ENCODE data around the gene IGF2BP1.
A peak's percentile ranks its signal among the peaks of the same experiment; 100 is the strongest.
"Not testable (repeated sequence)": the region's sequence is repeated elsewhere in the genome, so short reads cannot be mapped to it uniquely, and the experiment has no call there.

IGF2BP1 gene

DNA sequence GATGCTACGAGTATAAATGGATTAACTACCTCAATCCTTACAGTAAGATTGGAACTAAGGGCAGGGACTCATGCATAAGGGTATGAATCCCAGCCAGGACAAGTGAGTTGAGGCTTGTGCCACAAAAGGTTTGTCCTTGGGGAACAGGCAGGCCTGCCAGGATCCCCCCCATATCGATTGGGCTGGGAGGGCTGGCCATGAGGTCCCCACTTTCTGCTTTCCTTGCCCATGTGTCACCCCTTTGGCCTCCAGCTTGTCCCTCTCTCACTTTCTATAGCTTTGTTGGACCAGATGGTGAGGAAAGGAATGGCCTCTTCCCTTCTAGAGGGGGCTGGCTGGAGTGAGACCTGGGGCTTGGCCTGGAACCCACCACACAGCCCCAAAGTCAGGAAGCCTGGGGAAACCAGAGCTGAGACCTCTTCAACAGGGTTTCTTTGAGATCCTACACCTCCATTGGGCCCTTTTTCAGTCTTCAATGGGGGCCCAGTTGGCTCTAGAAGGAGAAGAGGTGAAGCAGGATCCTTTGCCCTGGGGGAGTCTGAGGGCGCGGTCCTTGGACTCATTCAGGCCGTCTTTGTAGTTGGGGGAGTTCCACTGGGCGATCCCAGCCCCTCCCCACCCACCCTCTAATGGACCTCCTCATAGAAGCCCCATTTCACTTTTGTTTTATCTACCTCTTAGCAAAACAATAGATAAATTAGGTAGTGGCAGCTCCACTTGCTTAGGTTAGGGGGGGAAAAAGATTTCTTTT, 57.3 kb downstream of the IGF2BP1 start:
- DNase-seq (ENCODE audit: low read depth), result no peak

DNA sequence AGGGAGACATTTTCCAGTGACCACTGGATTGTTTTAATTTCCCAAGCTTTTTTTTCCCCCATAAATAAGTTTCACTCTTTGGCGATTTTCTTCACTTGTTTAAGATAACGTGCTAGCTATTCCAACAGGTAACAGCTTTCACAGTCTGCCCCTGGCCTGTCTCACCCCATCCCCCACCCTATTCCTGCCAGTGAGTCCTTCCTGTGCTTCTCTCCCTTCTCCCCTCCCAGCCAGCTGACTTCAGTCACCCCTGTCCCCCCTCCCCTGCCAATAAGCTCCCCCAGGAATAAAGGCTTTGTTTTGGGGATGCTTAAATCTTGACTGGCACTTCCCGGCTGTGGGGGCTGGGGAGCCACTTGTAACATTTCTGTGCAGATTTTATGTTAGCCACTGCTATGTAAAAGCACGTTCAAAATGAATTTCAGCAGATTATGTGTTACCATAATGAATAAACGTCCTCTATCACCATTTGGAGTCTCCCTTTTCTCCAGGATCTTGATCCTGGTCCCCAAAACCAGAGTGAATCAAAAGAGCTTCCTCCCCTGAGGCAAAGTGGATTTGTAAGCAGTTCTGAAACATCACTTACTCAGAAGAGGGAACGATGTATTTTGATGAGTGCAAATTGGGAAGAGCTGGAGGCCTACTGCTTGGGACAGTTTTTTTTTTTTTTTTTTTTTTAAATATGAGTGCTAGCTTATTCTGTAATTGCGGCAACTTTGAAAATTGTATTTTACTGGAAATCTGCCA, 58.2 kb downstream of the IGF2BP1 start:
- no peak for DNase-seq (ENCODE audit: low read depth)

DNA sequence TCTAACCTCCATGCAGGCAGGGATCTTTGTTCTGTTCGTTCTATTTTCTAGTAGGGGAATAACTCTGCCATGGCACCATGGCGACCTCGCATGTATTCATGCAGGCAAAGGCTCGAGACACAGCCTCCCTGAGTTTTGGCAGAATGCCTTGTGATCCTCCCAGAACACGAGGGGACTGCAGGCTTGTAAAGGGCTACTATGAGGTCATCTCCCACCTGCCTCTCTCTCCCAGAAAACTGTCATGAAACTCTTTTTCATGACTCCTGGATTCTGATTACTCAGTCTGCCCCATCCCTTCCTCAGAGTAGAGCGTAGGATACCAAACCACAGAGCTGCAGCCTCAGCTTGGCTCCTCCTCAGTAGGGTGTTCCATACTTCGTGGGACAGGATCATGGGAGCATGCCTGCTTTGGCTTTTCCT, 64.3 kb downstream of the IGF2BP1 start:
- no peak for DNase-seq (ENCODE audit: low read depth)

DNA sequence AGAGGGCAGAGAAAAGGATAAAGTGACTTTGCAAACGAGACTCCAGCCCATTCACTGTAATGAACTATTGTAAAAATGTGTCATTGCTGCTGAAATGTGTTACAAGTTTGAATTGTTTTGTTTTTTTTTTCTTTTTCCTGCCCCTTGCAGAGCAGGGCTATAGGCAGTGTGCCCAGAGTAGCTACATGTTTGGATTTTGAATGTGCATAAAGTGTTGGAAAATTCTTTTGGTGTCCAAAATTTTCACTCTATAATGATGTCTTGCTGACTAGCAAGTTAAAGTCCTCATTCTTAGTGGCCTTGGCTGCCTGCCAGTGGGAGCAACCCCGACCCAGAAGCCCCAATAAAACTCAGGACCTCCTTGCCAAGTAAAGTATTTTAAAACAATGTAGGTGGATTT, 66.5 kb downstream of the IGF2BP1 start:
- no peak for DNase-seq (ENCODE audit: low read depth)

DNA sequence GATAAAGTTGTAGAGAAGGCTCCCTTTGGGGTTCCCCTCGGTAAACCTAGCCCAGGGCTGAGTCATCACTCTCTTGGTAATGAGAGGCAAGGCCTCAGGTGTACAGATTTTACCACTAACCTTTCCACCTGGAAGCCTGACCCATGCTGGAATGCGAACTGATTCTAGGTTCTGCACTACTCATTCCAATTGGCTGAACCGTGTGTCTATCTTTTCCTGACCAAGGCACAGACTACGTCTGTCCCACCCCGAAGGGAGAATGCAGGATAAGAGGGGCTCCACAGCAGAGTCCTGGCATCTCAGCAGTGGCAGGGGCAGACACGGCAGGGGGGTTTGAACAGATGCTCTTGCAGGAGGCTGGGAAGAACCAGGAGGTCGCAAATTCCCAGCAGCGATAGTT, 70.0 kb downstream of the IGF2BP1 start:
- DNase-seq (ENCODE audit: low read depth), result no peak

DNA sequence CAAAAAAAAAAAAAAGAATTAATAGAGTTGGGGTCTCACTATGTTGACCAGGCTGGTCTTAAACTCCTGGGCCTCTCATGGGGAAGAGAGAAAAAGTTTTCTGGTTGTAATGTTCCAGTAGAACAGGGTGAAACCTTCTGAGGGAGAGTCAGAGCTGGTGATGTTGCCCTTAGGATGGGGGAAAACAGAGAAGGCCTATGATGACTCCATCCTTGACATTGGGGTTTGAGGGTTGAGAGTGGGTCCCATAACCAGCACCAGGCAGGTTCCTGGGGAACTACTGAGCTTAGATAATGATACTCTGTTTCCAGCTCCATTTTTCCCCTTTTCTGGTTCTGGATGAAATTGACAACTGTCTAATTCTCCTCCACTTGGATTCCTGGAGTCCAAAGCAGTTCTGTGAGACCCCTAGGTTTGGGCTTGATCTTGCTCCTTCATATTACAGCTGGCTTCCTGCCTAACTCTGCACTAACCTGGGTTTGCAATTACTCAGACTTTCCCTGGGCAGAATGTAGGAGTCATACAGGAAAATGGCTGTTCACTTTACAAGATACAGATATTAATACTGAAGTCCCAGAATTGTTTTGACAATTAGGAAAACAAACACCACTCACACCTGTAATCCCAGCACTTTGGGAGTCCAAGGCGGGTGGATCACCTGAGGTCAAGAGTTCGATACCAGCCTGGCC, 72.5 kb downstream of the IGF2BP1 start:
- DNase-seq (ENCODE audit: low read depth), result no peak

DNA sequence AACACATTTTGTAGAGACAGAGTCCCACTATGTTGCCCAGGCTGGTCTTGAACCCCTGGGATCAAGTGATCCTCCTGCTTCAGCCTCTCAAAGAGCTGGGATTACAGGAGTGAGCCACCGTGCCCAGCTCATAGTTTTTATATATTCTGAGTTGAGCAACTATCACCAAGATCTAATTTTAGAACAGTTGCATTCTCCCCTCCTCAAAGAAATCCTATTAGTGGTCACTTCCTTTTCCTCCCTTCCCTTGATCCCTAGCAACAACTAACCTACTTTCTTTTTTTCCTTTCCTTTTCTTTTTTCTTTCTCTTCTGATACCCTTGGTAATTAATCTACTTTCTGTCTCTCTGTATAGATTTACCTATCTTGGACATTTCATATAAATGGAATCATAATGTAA, 73.9 kb downstream of the IGF2BP1 start:
- DNase-seq (ENCODE audit: low read depth), result no peak

DNA sequence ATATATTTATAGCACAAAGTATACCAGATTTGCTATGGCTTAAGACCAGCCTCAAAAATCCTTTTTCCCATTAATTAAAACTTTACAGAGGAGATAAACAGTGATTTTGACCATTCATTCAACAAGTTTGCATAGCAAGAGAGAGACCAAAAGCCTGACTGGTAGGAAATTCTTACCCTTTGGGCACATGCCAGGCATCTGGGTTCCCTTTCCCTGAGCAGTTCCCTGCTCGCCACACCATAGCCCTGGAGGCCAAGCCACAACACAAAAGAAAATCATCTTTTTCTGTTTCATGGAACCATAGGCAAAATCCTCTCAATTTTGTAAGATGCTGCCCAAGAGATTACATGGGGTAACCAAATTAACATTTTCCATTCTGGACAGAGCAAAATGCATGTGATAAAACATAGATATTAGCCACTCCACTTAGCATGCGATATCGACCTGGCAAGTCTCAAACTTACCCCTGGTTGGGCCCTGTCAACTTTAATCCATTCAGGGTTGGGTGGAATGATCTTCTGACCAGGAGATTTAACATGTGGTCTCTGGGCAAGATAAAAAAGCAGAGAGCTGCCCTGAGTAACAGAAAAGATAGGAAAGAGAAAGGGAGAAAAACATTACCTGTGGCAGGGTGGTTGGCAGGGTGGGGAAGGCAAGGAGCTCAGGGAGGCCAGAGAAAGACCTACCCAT, 77.8 kb downstream of the IGF2BP1 start:
- no peak for DNase-seq (ENCODE audit: low read depth)

DNA sequence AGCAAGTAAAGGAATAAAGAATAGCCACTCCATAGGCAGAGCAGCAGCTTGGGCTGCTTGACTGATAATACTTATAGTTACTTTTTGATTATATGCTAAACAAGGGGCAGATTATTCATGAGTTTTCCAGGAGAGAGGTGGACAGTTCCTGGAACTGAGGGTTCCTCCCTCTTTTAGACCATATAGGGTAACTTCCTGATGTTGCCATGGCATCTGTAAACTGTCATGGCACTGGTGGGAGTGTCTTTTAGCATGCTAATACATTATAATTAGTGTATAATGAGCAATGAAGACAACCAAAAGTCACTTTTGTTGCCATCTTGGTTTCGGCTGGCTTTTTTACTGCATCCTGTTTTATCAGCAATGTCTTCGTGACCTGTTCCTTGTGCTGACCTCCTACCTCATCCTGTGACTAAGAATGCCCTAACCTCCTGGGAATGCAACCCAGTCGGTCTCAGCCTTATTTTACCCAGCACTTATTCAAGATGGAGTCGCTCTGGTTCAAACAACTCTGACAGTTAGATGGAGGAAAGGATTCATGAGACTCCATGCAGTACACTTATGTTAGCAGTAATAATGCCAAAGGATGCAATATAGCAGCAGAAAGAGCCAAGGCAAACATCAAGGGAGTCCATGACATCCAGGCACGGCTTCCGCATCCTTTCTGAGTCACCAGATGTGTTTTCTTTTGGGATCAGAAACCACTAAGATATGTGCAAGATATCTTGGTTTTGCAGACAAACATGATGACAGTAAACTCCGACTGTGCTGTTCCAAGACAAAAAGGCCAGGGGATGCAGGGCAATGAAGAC, 79.6 kb downstream of the IGF2BP1 start:
- DNase-seq (ENCODE audit: low read depth), result peak; percentile 76

DNA sequence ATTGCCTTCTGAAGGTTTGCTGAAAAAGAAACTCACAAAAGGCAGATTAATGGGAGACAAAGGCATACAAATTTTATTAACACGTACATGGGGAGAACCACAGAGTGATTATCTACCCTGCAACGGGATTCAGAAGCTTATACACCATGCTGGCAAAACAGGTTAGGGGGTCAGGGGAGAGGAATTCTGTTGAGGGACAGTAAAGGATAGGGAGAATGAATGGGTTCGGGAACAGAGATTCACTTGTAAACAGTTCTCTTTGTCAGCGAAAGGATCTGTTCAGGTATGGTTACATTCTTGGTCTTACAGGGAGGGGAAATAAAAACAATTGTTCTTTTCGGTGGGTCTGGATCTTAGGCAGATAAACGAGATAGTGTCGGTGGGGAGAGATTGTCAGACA, 81.1 kb downstream of the IGF2BP1 start:
- DNase-seq (ENCODE audit: low read depth), result no peak

DNA sequence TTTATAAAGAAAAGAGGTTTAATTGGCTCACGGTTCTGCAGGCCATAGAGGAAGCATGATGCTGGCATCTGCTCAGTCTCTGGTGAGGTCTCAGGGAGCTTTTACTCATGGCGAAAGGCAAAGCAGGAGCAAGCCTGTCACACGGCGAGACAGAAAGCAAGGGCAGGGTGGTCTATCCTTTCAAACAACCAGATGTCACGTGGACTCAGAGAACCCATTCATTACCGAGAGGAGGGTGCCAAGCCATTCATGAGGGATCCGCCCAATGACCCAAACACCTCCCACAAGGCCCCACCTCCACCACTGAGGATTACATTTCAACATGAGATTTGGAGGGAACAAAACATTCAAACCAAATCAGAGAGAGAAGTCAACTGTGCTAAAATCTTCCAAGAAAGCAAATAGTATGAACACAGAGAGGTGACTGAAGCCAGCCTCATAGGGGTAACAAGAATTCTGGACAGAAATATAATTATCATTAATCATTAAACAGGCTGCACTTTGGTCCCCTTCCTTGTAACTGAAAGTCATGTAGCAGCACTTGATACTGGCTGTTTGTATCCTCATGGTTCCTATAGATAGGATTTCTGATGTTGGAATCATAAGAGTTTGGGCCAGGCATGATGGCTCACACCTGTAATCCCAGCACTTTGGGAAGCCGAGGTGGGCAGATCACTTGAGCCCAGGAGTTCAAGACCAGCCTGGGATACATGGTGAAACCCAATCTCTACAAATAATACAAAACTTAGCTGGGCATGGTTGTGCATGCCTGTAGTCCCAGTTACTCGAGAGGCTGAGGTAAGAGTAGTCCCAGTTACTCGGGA, 82.9 kb downstream of the IGF2BP1 start:
- no peak for DNase-seq (ENCODE audit: low read depth)

DNA sequence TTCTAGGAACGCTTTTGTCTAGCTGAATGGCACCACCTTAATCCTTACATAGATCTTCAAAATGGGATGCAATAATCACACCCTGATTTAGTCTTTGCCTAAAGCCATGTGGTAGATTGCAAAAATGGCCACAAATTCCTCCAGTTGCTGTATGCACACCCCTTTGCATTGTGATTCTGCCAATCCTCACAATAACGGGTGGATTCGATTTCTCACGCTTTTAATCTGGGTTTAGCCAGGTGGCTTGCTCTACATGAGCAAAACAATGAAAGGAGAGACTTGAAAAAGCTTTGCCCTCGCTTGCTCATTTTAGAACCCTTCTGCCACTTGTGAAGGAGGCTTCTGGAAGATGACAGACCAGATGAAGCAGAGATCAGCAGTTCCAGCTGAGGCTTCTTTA, 85.0 kb downstream of the IGF2BP1 start:
- DNase-seq (ENCODE audit: low read depth), result no peak

DNA sequence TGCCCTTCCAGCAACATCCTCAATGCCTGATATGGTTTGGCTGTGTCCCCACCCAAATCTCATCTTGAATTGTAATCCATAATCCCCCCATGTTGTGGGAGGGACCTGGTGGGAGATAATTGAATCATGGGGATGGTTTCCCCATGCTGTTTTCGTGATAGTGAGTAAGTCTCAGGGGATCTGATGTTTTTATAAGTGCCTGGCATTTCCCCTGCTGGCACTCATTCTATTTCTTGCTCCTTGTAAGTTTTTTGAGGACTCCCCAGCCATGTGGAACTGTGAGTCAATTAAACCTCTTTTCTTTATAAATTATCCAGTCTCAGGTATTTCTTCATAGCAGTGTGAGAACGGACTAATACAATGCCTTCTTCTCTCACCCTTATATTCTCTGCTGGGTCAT, 87.9 kb downstream of the IGF2BP1 start:
- DNase-seq (ENCODE audit: low read depth), result not testable (repeated sequence)

DNA sequence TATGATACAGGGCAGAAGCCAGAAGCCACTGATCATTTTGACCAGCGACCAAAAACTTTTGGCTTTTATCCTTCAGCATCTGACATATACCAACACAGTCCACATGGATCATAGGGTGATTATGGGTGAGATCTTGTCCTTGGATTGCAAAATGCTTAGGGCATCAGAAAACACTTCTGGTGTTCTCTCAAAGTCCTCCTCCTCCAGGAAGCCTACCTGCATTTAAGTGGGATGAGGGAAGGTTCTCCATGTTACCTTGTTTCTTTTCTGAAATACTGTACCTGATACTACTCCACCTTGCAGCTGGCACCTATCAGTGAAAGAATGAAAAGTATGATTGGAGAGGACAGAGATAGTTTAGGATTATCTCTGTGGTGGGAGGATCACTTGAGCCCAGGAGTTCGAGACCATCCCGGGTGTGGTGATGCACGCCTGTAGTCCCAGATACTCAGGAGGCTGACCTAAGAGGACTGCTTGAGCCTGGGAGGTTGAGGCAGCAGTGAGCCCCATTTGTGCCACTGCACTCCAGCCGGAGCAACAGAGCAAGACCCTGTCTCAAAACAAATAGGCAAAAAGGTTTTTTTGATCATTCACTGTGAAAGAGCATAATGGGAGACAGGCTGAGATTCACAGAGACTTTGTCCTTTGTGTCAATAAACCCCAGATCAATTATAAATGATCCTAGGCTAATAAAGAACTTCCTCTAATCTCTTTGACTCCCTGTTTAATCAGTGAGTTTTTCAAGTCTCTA, 88.6 kb downstream of the IGF2BP1 start:
- DNase-seq (ENCODE audit: low read depth), result no peak

DNA sequence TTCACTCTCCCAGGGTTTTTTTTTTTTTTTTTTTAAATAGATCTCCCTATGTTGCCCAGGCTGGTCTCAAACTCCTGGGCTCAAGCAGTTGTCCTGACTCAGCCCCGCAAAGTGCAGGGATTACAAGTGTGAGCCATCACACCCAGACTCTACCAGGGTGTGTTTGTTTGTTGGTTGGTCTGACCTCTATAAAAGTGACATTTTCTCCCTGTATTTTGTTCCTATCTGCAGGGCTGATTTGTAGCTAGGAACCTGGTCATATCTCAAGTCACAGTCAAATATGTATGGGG, 89.1 kb downstream of the IGF2BP1 start:
- no peak for DNase-seq (ENCODE audit: low read depth)

DNA sequence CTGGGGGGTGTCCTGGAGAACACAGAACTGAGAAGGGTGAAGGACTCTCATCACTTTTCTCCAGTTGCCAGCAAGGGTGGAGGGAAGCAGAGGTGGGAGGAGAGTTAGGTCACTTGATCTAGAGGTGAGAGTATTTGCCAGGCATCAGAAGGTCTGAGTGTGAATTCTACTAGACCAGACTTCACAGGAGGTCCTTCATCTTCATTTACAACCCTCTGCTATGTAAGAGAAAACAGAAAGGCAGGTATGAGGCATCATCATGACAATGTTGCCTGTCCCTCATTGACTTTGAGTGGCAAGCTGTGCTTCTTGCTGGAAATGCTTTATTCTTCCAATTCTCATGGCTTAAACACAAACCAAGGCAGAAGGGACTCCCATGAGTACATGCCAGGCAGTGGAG, 89.5 kb downstream of the IGF2BP1 start:
- DNase-seq (ENCODE audit: low read depth), result no peak

DNA sequence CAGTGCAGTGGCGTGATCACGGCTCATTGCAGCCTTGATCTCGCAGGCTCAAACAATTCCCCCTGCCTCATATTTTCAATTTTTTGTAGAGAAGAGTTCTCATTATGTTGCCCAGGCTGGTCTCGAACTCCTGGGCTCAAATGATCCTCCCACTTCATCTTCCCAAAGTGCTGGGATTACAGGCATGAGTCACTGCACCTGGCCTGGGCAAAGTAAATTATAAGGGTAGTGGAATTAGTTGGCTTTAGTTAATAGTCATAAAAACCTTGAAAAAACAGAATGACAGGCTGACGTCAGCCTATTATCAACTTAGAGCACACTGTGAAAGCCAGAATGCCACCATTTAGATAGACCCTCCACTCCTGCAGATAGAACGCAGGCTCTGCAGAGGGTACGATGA, 91.9 kb downstream of the IGF2BP1 start:
- no peak for DNase-seq (ENCODE audit: low read depth)

DNA sequence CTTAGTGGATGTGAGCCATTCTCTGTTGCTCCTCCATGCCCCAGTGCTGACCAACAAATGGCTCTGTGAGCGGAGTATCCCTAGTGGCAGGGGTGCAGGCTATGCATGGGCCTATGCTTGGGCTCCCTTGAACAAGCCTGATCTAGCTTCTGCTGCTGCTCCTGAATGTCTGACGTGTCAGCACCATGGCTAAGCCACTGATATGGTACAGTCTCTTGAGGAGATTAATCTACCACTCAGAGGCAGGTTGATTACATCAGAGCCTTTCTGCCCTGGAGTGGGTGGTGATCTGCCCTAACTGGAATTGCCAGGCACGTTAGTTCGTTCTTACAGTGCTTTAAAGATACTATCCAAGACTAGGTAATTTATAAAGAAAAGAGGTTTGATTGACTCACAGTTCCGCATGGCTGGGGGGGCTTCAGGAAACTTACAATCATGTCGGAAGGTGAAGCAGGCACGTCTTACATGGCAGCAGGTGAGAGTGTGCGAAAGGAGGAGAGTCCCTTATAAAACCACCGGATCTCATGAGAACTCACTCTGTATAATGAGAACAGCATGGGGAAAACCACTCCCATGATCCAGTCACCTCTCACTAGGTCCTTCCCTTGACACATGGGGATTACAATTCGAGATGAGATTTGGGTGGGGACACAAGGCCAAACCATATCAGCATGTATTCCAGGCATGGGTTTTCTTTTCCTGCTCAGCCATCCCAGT, 93.9 kb downstream of the IGF2BP1 start:
- no peak for DNase-seq (ENCODE audit: low read depth)

DNA sequence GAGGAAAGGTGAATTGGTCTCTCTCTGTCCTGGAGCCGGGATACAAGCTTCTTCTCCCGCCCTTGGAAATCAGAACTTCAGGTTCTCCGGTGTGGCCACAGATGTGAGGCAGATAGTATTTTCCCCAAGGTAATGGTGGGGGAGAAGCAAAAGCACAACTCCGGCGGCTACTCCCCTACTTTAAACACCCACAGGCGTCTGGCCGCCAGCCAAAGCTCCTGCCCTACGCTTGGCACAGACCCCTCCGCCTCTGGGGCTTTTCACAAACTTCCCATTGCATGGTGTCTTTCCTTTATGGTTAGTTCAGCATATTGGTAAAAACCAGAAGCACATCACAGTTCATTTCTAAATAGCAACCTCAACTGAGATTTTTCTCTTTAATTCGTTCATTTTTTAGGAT, 95.9 kb downstream of the IGF2BP1 start:
- DNase-seq (ENCODE audit: low read depth), result no peak

DNA sequence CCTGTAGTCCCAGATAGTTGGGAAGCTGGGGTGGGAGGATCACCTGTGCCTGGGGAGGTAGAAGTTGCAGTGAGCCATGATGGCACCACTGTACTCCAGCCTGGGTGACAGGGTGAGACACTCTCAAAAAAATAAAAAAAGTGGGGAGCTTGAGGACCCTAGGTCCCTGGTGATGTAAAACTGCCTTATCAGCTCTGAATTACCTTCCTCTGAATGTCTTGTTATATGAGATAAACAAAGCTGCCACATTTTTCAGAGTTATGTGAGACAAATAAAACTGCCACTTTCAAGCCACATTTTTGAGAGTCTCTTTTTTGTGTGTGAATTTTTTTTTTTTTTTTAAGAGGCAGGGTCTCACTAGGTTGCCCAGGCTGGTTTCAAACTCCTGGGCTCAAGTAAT, 103.4 kb downstream of the IGF2BP1 start:
- no peak for DNase-seq (ENCODE audit: low read depth)

Data from non-pigmented ciliary epithelial cell (primary cell).